Middle frontal gyrus (tissue), 1 donor: Measurements from ENCODE around the gene ZNF609.

Source experiments
- DNase-seq: peaks from one replicate; pipeline ENCODE4 v3.0.0-alpha.2; 2015; ENCODE audit warnings: low spot score; ENCODE audit errors: extremely low spot score

Gene ZNF609

GRCh38 chr15:64460206-64460723 is at the start of gene ZNF609:
ZNF609 (plus strand) TSS chr15:64460578; CDS start chr15:64499420, 38,842 bp downstream.
- DNase-seq = peak; percentile 89

- DNase-seq = no peak
Observed at GRCh38 chr15:64412216-64412615, 48.2 kb upstream of the ZNF609 start.

- DNase-seq = no peak
Observed at GRCh38 chr15:64422697-64423096, 37.7 kb upstream of the ZNF609 start.

- DNase-seq = no peak
Observed at GRCh38 chr15:64423970-64424369, 36.4 kb upstream of the ZNF609 start.

GRCh38 chr15:64425221-64425620 is 35.2 kb upstream of the ZNF609 start:
- no peak for DNase-seq

- DNase-seq = no peak
Observed at GRCh38 chr15:64426845-64427465, 33.4 kb upstream of the ZNF609 start.

- no peak for DNase-seq
Observed at GRCh38 chr15:64429448-64429847, 30.9 kb upstream of the ZNF609 start.

GRCh38 chr15:64430000-64430735 is 30.2 kb upstream of the ZNF609 start:
- DNase-seq = no peak

- no peak for DNase-seq
Observed at GRCh38 chr15:64437982-64438381, 22.4 kb upstream of the ZNF609 start.

GRCh38 chr15:64438653-64439447 is 21.5 kb upstream of the ZNF609 start:
- DNase-seq = no peak

GRCh38 chr15:64441852-64442251 is 18.5 kb upstream of the ZNF609 start:
- DNase-seq = no peak

- DNase-seq = no peak
Observed at GRCh38 chr15:64443016-64443415, 17.4 kb upstream of the ZNF609 start.

- DNase-seq = no peak
Observed at GRCh38 chr15:64443747-64444621, 16.4 kb upstream of the ZNF609 start.

- no peak for DNase-seq
Observed at GRCh38 chr15:64444836-64445235, 15.5 kb upstream of the ZNF609 start.

GRCh38 chr15:64447536-64448315 is 12.7 kb upstream of the ZNF609 start:
- no peak for DNase-seq

- DNase-seq = no peak
Observed at GRCh38 chr15:64452988-64453688, 7.2 kb upstream of the ZNF609 start.

GRCh38 chr15:64453689-64454037 is 6.7 kb upstream of the ZNF609 start:
- no peak for DNase-seq

GRCh38 chr15:64454282-64454681 is 6.1 kb upstream of the ZNF609 start:
- no peak for DNase-seq

GRCh38 chr15:64455961-64456371 is 4.4 kb upstream of the ZNF609 start:
- no peak for DNase-seq

- no peak for DNase-seq
Observed at GRCh38 chr15:64456634-64457108, 3.7 kb upstream of the ZNF609 start.
